Fibroblast of lung (primary cell): Measurements from ENCODE around the gene SH2D2A. TPM values are rescaled to one million over a fixed set of nuclear protein-coding genes. Genes with fewer than 3 reads are reported as not detected.
A peak's percentile ranks its signal among the peaks of the same experiment; 100 is the strongest.

Experiments used
- DNase-seq, 2 donors: peaks; one replicate each; pipeline versions ENCODE4 v3.0.0 to v3.0.0-alpha.2; 2010; ENCODE audit warnings: low read depth in 2 of 2
- H2AFZ ChIP-seq: 2 replicates; pipeline ENCODE4 v1.5.1; 2012; ENCODE audit warnings: low read length, control low read depth, inconsistent platforms
- H3K27ac ChIP-seq: 2 replicates; pipeline ENCODE4 v1.5.1; 2011; ENCODE audit warnings: low read length, control low read depth; ENCODE audit not compliant: insufficient read depth
- H3K27me3 ChIP-seq: 2 replicates; pipeline ENCODE4 v1.5.1; 2011; ENCODE audit warnings: mild to moderate bottlenecking, low read length; ENCODE audit not compliant: control insufficient read depth, insufficient read depth
- H3K36me3 ChIP-seq: 2 replicates; pipeline ENCODE4 v1.5.1; 2011; ENCODE audit warnings: low read length; ENCODE audit not compliant: control insufficient read depth, insufficient read depth
- H3K4me1 ChIP-seq: 2 replicates; pipeline ENCODE4 v1.5.1; 2011; ENCODE audit warnings: low read length; ENCODE audit not compliant: control insufficient read depth, insufficient read depth; ENCODE audit errors: extremely low read depth
- H3K4me2 ChIP-seq: 2 replicates; pipeline ENCODE4 v1.5.1; 2011; ENCODE audit warnings: low read length, control low read depth; ENCODE audit not compliant: insufficient read depth; ENCODE audit errors: extremely low read depth
- H3K4me3 ChIP-seq, 4 experiments: fragments of 200-600 bp in 1 of 4; sonication (generic) in 1 of 4; replicated peaks in 1 of 4; 2 replicates each; pipeline ENCODE4 v1.5.1; 2011 to 2016; ENCODE audit warnings: low read length in 4 of 4, low read depth in 3 of 4, mild to moderate bottlenecking in 3 of 4, control low read depth in 2 of 4, inconsistent platforms in 1 of 4, mixed read lengths in 1 of 4; ENCODE audit not compliant: insufficient read depth in 1 of 4; ENCODE audit errors: control extremely low read depth in 1 of 4
- H3K79me2 ChIP-seq: 2 replicates; pipeline ENCODE4 v1.5.1; 2012; ENCODE audit warnings: mild to moderate bottlenecking, low read length, inconsistent platforms; ENCODE audit not compliant: control insufficient read depth, insufficient read depth
- H3K9ac ChIP-seq: 2 replicates; pipeline ENCODE4 v1.5.1; 2011; ENCODE audit warnings: mild to moderate bottlenecking, low read length, control low read depth; ENCODE audit not compliant: insufficient read depth
- H3K9me3 ChIP-seq: 2 replicates; pipeline ENCODE4 v1.5.1; 2012; ENCODE audit warnings: low read depth, low read length; ENCODE audit not compliant: control insufficient read depth, insufficient read depth
- H4K20me1 ChIP-seq: 2 replicates; pipeline ENCODE4 v1.5.1; 2011; ENCODE audit warnings: low read length; ENCODE audit not compliant: control insufficient read depth, insufficient read depth; ENCODE audit errors: extremely low read depth
- EZH2 ChIP-seq: IDR thresholded peaks from 2 replicates; pipeline ENCODE4 v1.5.1; 2012; ENCODE audit warnings: low read length, control low read depth, mild to moderate bottlenecking; ENCODE audit errors: missing control alignments
- polyA minus RNA-seq: library from RNA; depleted of rRNA, polyadenylated mRNA; stranded (reverse); fragments of >200 nt; gene quantifications from 2 replicates; pipeline ENCODE4 v1.2.3, GENCODE V29; 2011; ENCODE audit warnings: low replicate concordance
- polyA plus RNA-seq, 2 donors: library from polyadenylated mRNA; depleted of rRNA in 1 of 2; stranded (reverse) in 1 of 2; unstranded in 1 of 2; fragments of >200 nt; gene quantifications; 2 replicates each; pipeline ENCODE4 v1.2.1, GENCODE V29; 2011 to 2012; ENCODE audit warnings: missing spikeins in 1 of 2
- total RNA-seq: library from RNA; depleted of rRNA; stranded (reverse); fragments of >200 nt; gene quantifications from 2 replicates; pipeline ENCODE4 v1.2.1, GENCODE V29; 2014
- TF ChIP-seq, protein P1 (sequence below), 2 donors: IDR thresholded peaks in 1 of 2; conservative IDR thresholded peaks in 1 of 2; 1 replicate in 1 of 2; 2 replicates in 1 of 2; pipeline ENCODE4 v1.5.1; 2011 to 2012; ENCODE audit warnings: low read length in 2 of 2, control low read depth in 1 of 2, inconsistent platforms in 1 of 2, low read depth in 1 of 2, mild to moderate bottlenecking in 1 of 2

The SH2D2A gene
- total RNA-seq (not detected in 2 replicates), polyA plus RNA-seq (not detected in 2 replicates), polyA minus RNA-seq (not detected in 2 replicates)
- 0.08 and 0.16 TPM in 2 replicates for polyA plus RNA-seq (2012)

DNA sequence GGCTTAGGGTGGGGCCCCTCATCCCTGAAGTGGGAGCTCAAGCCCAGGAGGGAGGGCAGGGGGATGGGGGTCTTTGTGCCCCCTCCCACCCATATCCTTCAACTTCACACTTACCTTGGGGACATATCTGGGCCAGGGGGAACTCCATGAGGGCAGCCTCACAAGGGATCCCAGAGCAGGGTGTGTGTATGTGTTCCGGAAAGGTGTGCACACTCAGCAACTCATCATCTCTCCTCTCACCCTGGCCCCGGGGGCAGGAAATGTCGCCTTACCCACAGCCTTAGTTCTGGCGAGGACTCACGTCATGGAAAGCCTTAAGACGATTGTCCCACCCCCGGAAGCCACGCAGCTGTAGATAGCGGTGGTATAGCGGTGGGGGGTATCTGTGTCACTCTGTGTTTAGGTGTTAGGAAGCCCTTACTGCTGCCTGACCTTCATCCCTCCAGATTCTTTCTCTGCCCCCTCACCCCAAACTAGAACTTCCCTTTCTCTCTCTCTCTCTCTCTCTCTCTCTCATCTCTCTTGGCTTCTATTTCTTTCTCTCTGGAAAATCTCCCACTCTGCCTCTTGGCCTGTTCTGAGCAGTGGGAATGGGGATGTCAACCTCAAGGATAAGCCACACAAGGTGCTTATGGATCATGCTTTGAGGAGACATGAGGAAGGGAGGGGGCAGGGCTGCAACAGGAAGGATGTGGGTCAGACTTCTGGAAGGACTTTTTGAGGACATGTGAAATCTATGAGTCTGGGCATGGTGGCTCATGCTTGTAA lies at the start of gene SH2D2A:
Gene SH2D2A, minus strand, starts transcription at position 288 of the 768 bp plus-strand sequence. Its CDS starts 140 bp downstream, at position 148.
- Histone ChIP-seq H3K9ac (no peak within 1 kb of the TSS), H3K4me2 (no peak within 1 kb of the TSS), H3K4me1 (peaks cover 16% of the 10 kb centered on the region), H3K36me3 (no peaks in the 10 kb centered on the region), H3K4me3 (no peak within 1 kb of the TSS), H2AFZ (no peak within 1 kb of the TSS), H4K20me1 (no peaks in the 10 kb centered on the region), H3K27ac (peak within 1 kb of the TSS; percentile 27), H3K9me3 (no peaks in the 10 kb centered on the region), H3K79me2 (no peaks in the 10 kb centered on the region), H3K27me3 (peaks cover 10% of the 10 kb centered on the region)
- TF ChIP-seq, protein P1, sequence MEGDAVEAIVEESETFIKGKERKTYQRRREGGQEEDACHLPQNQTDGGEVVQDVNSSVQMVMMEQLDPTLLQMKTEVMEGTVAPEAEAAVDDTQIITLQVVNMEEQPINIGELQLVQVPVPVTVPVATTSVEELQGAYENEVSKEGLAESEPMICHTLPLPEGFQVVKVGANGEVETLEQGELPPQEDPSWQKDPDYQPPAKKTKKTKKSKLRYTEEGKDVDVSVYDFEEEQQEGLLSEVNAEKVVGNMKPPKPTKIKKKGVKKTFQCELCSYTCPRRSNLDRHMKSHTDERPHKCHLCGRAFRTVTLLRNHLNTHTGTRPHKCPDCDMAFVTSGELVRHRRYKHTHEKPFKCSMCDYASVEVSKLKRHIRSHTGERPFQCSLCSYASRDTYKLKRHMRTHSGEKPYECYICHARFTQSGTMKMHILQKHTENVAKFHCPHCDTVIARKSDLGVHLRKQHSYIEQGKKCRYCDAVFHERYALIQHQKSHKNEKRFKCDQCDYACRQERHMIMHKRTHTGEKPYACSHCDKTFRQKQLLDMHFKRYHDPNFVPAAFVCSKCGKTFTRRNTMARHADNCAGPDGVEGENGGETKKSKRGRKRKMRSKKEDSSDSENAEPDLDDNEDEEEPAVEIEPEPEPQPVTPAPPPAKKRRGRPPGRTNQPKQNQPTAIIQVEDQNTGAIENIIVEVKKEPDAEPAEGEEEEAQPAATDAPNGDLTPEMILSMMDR (conservative IDR thresholded peaks at IDR 0.05 in 1 of 2, IDR thresholded peaks at IDR 0.05 in 1 of 2; ENCODE audit: low read depth in 1 of 2, low read length in 2 of 2) = no peak
- no peak for TF ChIP-seq EZH2
- no peak for DNase-seq

DNA sequence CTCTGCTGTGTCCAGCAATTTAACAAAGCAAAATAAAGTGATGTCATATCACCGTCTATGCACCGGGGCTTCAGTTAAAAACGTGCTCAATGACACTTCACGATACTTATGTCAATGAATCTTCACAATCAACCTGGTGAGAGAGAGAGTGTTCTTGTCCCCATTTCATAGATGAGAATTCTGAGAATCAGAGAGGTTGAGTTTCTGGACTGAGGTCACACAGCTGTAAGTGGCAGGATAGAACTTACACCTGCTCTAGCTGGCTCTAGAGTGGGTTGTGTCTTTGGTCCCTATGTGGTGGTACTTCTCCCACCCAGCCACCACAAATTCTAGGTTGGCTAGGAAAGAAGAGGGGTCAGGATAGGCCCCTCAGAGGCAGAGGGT lies 49.2 kb upstream of the SH2D2A start:
- H3K4me1 ChIP-seq = peaks cover 4% of the 10 kb centered on the region
- H2AFZ ChIP-seq = no peak overlapping the region
- H3K79me2 ChIP-seq = no peaks in the 10 kb centered on the region
- no peaks in the 10 kb centered on the region for H4K20me1 ChIP-seq
- H3K4me3 ChIP-seq = no peak overlapping the region
- no peak for DNase-seq
- H3K9ac ChIP-seq = no peak overlapping the region
- H3K9me3 ChIP-seq = no peaks in the 10 kb centered on the region
- no peaks in the 10 kb centered on the region for H3K36me3 ChIP-seq
- TF ChIP-seq EZH2 = no peak
- TF ChIP-seq, protein P1 (conservative IDR thresholded peaks at IDR 0.05 in 1 of 2, IDR thresholded peaks at IDR 0.05 in 1 of 2; ENCODE audit: low read depth in 1 of 2, low read length in 2 of 2) = no peak
- H3K27me3 ChIP-seq = peaks cover 30% of the 10 kb centered on the region
- no peak overlapping the region for H3K27ac ChIP-seq
- H3K4me2 ChIP-seq = no peak overlapping the region

DNA sequence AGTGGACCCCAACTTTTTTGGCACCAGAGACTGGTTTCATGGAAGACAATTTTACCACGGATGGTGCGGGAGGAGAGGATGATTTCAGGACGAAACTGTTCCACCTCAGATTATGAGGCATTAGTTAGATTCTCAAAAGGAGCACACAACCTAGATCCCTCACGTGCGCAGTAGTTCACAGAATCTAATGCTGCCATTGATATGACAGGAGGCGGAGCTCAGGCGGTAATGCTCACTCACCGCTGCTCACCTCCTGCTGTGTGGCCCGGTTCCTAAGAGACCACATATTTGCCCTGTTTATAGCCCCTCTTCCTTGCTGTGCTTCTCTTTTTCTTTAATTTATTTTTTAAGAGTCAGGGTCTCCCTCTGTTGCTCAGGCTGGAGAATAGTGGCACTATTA lies 48.6 kb upstream of the SH2D2A start:
- Histone ChIP-seq H3K9me3 (no peaks in the 10 kb centered on the region), H2AFZ (no peak overlapping the region), H3K27ac (no peak overlapping the region), H3K79me2 (no peaks in the 10 kb centered on the region), H4K20me1 (no peaks in the 10 kb centered on the region), H3K4me1 (peaks cover 2% of the 10 kb centered on the region), H3K4me2 (no peak overlapping the region), H3K9ac (no peak overlapping the region), H3K27me3 (peaks cover 31% of the 10 kb centered on the region), H3K36me3 (no peaks in the 10 kb centered on the region), H3K4me3 (no peak overlapping the region)
- TF ChIP-seq, protein P1 (conservative IDR thresholded peaks at IDR 0.05 in 1 of 2, IDR thresholded peaks at IDR 0.05 in 1 of 2; ENCODE audit: low read depth in 1 of 2, low read length in 2 of 2) = no peak
- no peak for TF ChIP-seq EZH2
- no peak for DNase-seq
